Measurements from ENCODE around the gene NRP2.

GRCh38 chr2:205656941-205657340 is 25.4 kb upstream of the NRP2 start:
- TF ChIP-seq CTCF (IDR thresholded peaks at IDR 0.05) (no peak), POLR2A (IDR thresholded peaks at IDR 0.05) (no peak), POLR2AphosphoS5 (IDR thresholded peaks at IDR 0.05) (no peak)

Data from transverse colon (tissue), 4 donors.